GM12878 (cell line): ENCODE measurements around the gene RNFT2. TPM values are rescaled to one million over a fixed set of nuclear protein-coding genes. Genes with fewer than 3 reads are reported as not detected.

Experiments used
- ATF2 ChIP-seq: IDR thresholded peaks from 2 replicates; pipeline ENCODE4 v1.6.1; 2012; ENCODE audit warnings: low read length, inconsistent platforms
- EP300 ChIP-seq, 2 experiments: fragments of 150-350 bp in 1 of 2; IDR thresholded peaks; 2 replicates each; pipeline ENCODE4 v1.6.1; 2011 to 2012; ENCODE audit warnings: low read depth in 2 of 2, low read length in 2 of 2, borderline replicate concordance in 1 of 2, improper control_type of control experiment in 1 of 2, inconsistent platforms in 1 of 2; ENCODE audit not compliant: control insufficient read depth in 1 of 2
- HDAC2 ChIP-seq: fragments of 200-600 bp; sonication (generic); IDR thresholded peaks from 2 replicates; pipeline ENCODE4 v1.6.1; 2017
- HDGF ChIP-seq: fragments of 450-650 bp; IDR thresholded peaks from 2 replicates; pipeline ENCODE4 v1.6.1; 2016; ENCODE audit warnings: antibody characterized with exemption
- IKZF2 ChIP-seq, 2 experiments: fragments of 450-650 bp; IDR thresholded peaks; 2 replicates each; pipeline ENCODE4 v1.6.1; 2017; ENCODE audit warnings: mild to moderate bottlenecking in 2 of 2, moderate library complexity in 2 of 2
- POLR2AphosphoS5 ChIP-seq: IDR thresholded peaks from 2 replicates; pipeline ENCODE4 v1.6.1; 2011; ENCODE audit warnings: mild to moderate bottlenecking, low read length, inconsistent platforms
- SKIL ChIP-seq: fragments of 450-650 bp; IDR thresholded peaks from 2 replicates; pipeline ENCODE4 v1.6.1; 2017; ENCODE audit warnings: mild to moderate bottlenecking, low read depth, inconsistent platforms; ENCODE audit not compliant: poor library complexity, severe bottlenecking
- ZNF207 ChIP-seq: fragments of 450-650 bp; IDR thresholded peaks from 2 replicates; pipeline ENCODE4 v1.6.1; 2014; ENCODE audit warnings: antibody characterized with exemption, mild to moderate bottlenecking, borderline replicate concordance
- polyA plus RNA-seq, 11 experiments: library from polyadenylated mRNA; depleted of rRNA in 4 of 11; unstranded in 6 of 11; stranded (reverse) in 5 of 11; fragments of >200 nt; fragmentation: Nextera tagmentation in 4 of 11; fragmentation: Illumina TruSeq in 1 of 11; extraction: Ambion mirVana in 4 of 11; extraction: Trizol in 1 of 11; gene quantifications; 1 replicate in 1 of 11; 2 replicates in 10 of 11; pipeline versions ENCODE4 v1.2.1 to v1.2.3, GENCODE V29; 2011 to 2016; ENCODE audit warnings: inconsistent platforms in 2 of 11, missing spikeins in 2 of 11, low read depth in 1 of 11
- total RNA-seq, 4 experiments: library from RNA; depleted of rRNA in 3 of 4; stranded (reverse); fragments of >200 nt in 3 of 4; fragmentation: Illumina TruSeq in 1 of 4; extraction: Trizol in 1 of 4; gene quantifications; 2 replicates each; pipeline versions ENCODE4 v1.2.1 to v1.2.3, GENCODE V29; 2013 to 2021
- TF ChIP-seq, protein P1 (sequence below): IDR thresholded peaks from 2 replicates; pipeline ENCODE4 v1.6.1; 2012; ENCODE audit warnings: low read depth, low read length, improper control_type of control experiment

Gene RNFT2
- total and polyA plus RNA-seq, 10 of the 15 experiments (the other 5 are each of a cell fraction or from before 2014, with no cell fraction given) = 2.5 to 17.3 (median 9.7) TPM

DNA sequence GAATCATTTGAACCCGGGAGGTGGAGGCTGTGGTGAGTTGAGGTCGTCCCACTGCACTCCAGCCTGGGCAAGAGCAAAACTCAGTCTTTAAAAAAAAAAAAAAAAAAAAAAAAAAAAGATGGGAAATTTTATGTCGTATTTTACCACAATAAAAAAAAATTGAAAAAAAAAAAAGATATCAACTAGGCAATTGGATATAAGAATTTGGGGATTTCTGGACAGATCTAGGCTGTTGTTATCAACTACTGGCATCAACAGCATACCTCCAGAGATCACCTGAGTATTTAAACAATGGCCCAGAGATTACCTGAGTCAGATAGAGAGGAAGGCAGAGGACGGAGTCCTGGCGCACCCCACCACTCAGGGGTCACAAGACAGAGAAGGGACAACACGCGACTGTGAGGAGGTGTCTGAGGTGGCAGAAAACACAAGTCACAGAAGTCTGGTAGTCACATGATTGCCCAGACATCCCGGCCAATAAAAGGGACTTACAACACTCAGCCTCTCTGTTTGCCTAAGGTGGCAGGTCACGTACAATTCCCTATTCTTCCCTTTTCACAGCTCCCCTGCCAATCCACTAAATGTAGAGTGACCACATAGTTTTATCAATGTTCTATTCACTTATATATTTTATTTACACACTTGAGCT, 2.0 kb upstream of the RNFT2 start (continued):
- TF ChIP-seq ZNF207 = no peak
- peak in 1 of 2 experiments; percentile 9; a peak in 1 of 4 replicates for TF ChIP-seq IKZF2 (IDR thresholded peaks at IDR 0.05)
- peak; percentile 36; the same call in 1 of the 2 replicates for TF ChIP-seq POLR2AphosphoS5
- TF ChIP-seq, protein P1, sequence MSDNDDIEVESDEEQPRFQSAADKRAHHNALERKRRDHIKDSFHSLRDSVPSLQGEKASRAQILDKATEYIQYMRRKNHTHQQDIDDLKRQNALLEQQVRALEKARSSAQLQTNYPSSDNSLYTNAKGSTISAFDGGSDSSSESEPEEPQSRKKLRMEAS = no peak
- TF ChIP-seq SKIL = peak; percentile 41
- no peak for TF ChIP-seq HDGF
- no peak for TF ChIP-seq ATF2
- no peak for TF ChIP-seq HDAC2
- TF ChIP-seq EP300 (IDR thresholded peaks at IDR 0.05; ENCODE audit: borderline replicate concordance in 1 of 2, control insufficient read depth in 1 of 2, low read depth in 2 of 2, low read length in 2 of 2) = no peak
